IMR-90 (cell line): Measurements from ENCODE around the gene TNFRSF18.

Source experiments
- CEBPB ChIP-seq: IDR thresholded peaks from 2 replicates; pipeline ENCODE4 v1.6.1; 2012; ENCODE audit warnings: low read depth, low read length, improper control_type of control experiment
- FOS ChIP-seq: fragments of 150-350 bp; IDR thresholded peaks from 2 replicates; pipeline ENCODE4 v1.6.1; 2016; ENCODE audit warnings: low read depth, low read length
- NFE2L2 ChIP-seq: fragments of 150-350 bp; IDR thresholded peaks from 2 replicates; pipeline ENCODE4 v1.6.1; 2016; ENCODE audit warnings: low read depth, mild to moderate bottlenecking, low read length
- RAD21 ChIP-seq: IDR thresholded peaks from 2 replicates; pipeline ENCODE4 v1.6.1; 2012; ENCODE audit warnings: low read length, improper control_type of control experiment
- SMC3 ChIP-seq: fragments of 150-350 bp; IDR thresholded peaks from 2 replicates; pipeline ENCODE4 v1.6.1; 2016; ENCODE audit warnings: low read depth, mild to moderate bottlenecking, antibody characterized with exemption, low read length, moderate library complexity
- TF ChIP-seq, protein P1 (sequence below): conservative IDR thresholded peaks from 2 replicates; pipeline ENCODE4 v1.5.1; 2012; ENCODE audit warnings: mild to moderate bottlenecking, low read depth, low read length, improper control_type of control experiment

DNA sequence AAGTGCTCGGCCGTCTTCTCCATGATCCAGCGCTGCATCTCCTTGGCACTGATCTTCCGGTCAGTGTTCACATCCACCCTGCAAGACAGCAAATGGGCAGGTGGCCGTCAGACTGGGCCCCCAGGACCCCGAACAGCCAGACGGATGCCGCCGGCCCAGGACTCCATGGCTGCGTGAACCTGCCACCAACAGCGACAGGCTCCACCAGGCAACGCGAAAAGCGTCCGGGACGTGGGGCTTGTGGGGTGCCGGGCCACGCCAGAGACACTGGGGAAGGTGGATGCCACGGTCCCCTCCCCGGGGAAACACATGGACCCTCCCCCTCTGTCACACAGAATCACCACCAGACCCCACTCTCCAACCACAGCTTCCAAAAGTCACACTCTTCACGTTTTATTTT is 17.5 kb upstream of the TNFRSF18 start:
- TF ChIP-seq, protein P1, sequence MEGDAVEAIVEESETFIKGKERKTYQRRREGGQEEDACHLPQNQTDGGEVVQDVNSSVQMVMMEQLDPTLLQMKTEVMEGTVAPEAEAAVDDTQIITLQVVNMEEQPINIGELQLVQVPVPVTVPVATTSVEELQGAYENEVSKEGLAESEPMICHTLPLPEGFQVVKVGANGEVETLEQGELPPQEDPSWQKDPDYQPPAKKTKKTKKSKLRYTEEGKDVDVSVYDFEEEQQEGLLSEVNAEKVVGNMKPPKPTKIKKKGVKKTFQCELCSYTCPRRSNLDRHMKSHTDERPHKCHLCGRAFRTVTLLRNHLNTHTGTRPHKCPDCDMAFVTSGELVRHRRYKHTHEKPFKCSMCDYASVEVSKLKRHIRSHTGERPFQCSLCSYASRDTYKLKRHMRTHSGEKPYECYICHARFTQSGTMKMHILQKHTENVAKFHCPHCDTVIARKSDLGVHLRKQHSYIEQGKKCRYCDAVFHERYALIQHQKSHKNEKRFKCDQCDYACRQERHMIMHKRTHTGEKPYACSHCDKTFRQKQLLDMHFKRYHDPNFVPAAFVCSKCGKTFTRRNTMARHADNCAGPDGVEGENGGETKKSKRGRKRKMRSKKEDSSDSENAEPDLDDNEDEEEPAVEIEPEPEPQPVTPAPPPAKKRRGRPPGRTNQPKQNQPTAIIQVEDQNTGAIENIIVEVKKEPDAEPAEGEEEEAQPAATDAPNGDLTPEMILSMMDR: no peak
- no peak for TF ChIP-seq SMC3
- TF ChIP-seq FOS: no peak
- TF ChIP-seq RAD21: no peak
- no peak for TF ChIP-seq CEBPB
- no peak for TF ChIP-seq NFE2L2
